Lower leg skin (tissue), 3 donors: ENCODE data around the gene DGCR8.

Experiments
- CTCF ChIP-seq, 3 donors: fragments of 450-650 bp; IDR thresholded peaks; one replicate each; pipeline ENCODE4 v1.5.1; 2016; ENCODE audit warnings: antibody characterized with exemption in 3 of 3, mild to moderate bottlenecking in 3 of 3, moderate library complexity in 2 of 3
- POLR2A ChIP-seq, 2 donors: fragments of 450-650 bp; IDR thresholded peaks; one replicate each; pipeline ENCODE4 v1.6.1; 2016 to 2017; ENCODE audit warnings: antibody characterized with exemption in 2 of 2, mild to moderate bottlenecking in 1 of 2, moderate library complexity in 1 of 2

DNA sequence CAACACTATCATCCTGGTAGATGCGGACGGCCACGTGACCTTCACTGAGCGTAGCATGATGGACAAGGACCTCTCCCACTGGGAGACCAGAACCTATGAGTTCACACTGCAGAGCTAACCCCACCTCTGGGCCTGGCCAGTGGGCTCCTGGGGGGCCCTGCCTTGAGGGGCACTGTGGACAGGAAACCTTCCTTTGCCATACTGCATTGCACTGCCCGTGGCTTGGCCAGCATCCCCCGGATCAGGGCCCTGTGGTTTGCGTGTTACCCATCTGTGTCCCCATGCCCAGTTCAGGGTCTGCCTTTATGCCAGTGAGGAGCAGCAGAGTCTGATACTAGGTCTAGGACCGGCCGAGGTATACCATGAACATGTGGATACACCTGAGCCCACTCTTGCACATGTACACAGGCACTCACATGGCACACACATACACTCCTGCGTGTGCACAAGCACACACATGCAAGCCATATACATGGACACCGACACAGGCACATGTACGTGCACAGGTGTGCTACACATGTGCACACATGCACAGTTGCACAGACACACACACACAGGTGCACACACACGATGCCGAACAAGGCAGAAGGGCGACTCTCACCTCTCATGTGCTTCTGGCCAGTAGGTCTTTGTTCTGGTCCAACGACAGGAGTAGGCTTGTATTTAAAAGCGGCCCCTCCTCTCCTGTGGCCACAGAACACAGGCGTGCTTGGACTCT is 15.3 kb upstream of the DGCR8 start:
- TF ChIP-seq CTCF (IDR thresholded peaks at IDR 0.05) (no peak), POLR2A (IDR thresholded peaks at IDR 0.05) (no peak)
